NCI-H446 treated with DMSO at 0.1 percent for 48 hours (cell line): ENCODE results near the gene USP40.

Experiments used
- DNase-seq: peaks from one replicate; lab custom pipeline; 2025; lab: John Stamatoyannopoulos, UW

USP40 gene

GRCh38 chr2:233497692-233498091 is 68.9 kb downstream of the USP40 start:
- no peak for DNase-seq

GRCh38 chr2:233495503-233496496 is 70.8 kb downstream of the USP40 start:
- DNase-seq, result no peak

DNA sequence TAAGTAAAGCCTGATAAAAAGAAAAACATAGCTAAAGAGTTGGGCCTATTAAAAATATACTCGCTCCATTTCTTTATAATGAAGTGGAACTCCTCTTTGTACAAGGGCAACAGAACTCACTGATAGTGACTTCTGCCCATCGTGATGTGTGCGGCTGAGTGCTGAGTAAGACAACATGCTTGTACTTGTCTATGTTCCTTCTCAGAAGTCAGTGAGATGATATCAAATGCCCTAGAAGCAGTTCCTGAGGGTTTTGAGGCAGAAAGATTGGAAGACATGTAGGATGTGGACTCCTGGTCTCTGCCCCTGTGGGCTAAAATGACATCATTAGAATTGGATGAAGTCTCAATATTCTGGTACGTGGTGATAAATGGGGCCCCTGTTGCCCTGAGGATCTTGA is 73.8 kb downstream of the USP40 start:
- no peak for DNase-seq

GRCh38 chr2:233492078-233492477 is 74.5 kb downstream of the USP40 start:
- no peak for DNase-seq

DNA sequence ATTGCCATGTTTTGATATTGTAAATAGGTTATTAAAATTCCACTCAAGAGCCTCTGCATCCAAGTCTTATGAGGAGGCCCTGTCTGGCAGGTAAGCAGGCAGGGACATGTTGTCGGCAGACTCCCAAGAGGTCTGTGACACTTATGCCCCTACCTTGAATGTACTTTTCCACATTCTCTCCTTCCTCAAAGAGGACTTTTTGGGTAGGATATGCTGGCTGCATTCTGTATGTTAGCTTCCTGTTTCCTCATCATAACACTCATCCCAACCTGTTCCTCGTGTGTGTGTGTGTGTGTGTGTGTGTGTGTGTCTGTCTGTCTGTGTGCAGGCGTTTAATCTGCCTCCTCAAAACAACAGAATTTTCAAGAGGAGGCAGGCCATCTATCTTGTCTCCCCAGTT is 75.3 kb downstream of the USP40 start:
- DNase-seq, result no peak

DNA sequence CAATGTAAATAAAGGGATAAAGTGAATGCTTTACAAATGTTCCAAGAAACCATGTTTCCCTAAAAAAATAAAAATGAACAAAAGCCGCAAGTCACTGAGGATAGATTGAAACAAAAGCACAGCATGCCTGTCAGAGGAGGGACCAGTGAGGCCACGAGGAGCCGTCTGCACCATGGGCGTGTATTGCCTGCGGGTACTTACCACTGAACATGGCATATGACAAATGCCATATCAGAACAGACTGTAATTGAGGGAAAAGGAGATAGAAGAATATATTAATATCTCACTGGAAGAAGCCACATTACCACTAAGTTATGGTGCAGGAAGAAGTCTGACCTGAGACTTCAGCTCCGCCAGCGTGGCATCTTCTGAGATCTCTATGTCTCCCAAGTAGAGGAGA is 75.8 kb downstream of the USP40 start:
- DNase-seq, result no peak

- DNase-seq, result no peak
These were observed 76.9 kb downstream of the USP40 start for GRCh38 chr2:233489666-233490065.

GRCh38 chr2:233489143-233489542 is 77.4 kb downstream of the USP40 start:
- no peak for DNase-seq

- no peak for DNase-seq
These were observed 78.7 kb downstream of the USP40 start for GRCh38 chr2:233487748-233488345.

DNA sequence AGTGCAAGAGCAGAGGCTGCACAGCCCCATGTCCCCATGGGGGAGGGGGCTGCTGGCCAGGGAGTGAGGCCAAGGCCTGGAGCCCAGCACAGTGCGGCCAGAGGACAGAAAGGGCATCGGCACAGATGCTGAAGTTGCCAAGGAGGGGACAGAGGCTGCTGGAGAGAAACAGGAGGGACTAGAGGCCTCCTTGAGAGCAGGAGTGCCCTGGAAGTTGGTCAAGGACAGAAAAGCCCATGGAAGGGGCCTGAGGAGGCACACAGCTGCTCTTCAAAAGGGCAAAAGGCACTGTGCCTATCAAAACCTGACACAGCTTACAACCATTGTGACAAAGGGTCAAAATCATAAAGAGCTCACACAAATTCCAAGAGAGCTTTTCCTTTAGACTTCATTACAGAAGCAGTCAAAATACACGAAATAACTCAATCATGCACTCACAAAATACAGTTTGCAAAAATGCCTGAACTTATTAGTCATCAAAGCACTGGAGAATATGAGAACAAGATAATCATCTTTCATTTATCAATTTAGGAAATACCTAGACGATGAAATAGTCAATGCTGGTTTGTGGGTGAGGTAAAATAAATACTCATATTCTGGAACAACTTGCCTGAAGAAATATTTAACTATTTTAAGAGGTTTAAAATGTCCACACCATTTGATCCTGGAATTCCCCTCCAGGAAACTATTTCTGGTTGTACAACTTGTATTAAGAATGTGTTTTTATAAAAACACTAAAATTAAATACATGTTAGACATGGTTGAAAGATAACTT is 79.6 kb downstream of the USP40 start:
- DNase-seq, result no peak

- DNase-seq, result no peak
These were observed 80.2 kb downstream of the USP40 start for GRCh38 chr2:233486357-233486756.

GRCh38 chr2:233485726-233486125 is 80.9 kb downstream of the USP40 start:
- DNase-seq, result no peak

DNA sequence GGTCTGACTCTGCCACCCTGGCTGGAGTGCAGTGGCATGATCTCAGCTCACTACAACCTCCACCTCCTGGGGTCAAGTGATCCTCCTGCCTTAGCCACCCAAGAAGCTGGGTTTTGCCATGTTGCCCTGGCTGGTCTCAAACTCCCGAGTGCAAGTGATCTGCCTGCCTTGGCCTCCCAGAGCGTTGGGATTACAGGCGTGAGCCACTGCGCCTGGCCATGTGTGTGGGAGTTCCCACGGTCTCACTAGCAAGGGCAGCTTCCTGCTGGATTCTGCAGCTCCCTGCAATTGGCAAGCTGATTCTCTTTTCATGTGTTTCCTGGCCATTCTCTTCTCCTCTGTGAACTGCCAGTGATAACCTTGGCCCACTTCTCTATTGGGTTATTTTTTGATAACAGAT is 84.0 kb downstream of the USP40 start:
- no peak for DNase-seq

- DNase-seq, result no peak
These were observed 85.0 kb downstream of the USP40 start for GRCh38 chr2:233481368-233482142.

DNA sequence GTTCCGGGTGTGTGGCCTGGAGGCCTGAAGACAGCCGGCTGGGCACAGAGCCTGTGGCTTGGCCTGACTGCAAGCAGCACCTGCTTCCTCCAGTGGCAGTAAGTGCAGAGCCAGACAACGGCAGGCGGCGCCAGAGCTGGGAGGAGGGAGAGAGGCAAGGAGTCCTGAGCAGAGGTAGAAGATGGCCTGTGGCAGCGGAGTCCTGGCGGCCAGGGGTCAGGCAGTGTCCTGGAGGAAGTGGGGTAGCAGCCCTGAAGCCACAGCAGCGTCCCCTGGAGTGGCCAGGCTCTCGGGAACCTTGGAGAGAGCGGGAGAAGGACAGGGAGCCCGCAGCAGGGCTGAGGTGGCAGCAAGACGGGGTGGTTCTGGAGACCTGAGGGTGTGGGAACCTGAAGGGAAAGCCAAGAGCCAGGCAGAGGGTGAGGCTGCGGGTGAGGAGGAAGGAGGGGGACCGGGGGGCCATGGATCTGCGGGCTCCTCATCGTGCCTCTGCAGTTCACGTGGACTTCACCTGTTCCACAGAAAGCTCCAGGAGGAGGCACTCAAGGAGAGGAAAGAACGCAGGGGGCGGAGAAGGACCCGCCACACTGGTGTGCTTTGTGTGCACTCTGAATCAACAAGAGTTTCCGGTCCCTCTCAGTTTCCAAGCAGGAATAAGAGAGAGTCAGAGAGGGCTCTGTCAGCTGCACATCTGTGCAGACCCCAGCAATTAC is 85.9 kb downstream of the USP40 start:
- DNase-seq, result no peak

GRCh38 chr2:233479616-233480489 is 86.7 kb downstream of the USP40 start:
- no peak for DNase-seq

DNA sequence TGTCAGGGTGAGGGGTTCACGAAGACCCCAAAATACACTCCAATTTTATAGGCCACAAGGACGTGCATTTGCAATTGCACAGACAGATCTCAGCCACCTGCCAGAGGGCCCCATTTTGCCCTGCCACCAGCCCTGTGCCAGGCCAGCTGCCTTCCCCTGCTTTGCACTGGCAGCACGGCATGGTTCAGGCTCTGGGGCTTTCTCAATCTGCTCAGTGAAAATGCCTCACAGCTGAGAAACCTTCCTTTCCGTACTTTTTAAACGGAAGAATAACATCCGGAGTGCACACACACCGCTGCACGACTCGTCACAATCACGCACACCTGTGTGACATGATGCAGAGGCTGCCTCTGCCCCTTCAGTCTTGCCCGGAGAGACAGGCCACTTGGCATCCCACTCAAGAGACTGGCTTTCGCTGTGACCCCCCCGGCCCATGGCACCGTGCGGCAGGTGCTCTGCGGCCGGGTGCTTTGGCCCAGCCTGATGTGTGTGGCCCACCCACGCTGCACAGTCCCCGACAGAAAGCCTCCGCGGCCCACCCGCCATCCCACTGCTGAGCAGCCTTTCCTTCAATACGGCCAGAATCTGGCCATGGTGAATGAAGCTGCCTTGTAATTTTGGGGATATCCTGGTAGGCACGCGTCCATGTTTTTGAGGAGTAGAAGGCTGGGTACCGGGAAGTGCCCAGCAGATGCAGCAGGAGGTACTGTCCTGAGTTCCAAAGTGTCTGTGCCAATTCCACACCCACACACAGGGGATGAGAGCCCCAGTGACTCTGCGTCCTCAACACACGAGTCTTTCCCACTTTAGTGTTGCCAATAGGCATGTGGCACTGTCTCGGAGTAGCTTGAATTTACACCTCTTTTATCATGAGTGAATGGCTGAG is 88.8 kb downstream of the USP40 start:
- no peak for DNase-seq

DNA sequence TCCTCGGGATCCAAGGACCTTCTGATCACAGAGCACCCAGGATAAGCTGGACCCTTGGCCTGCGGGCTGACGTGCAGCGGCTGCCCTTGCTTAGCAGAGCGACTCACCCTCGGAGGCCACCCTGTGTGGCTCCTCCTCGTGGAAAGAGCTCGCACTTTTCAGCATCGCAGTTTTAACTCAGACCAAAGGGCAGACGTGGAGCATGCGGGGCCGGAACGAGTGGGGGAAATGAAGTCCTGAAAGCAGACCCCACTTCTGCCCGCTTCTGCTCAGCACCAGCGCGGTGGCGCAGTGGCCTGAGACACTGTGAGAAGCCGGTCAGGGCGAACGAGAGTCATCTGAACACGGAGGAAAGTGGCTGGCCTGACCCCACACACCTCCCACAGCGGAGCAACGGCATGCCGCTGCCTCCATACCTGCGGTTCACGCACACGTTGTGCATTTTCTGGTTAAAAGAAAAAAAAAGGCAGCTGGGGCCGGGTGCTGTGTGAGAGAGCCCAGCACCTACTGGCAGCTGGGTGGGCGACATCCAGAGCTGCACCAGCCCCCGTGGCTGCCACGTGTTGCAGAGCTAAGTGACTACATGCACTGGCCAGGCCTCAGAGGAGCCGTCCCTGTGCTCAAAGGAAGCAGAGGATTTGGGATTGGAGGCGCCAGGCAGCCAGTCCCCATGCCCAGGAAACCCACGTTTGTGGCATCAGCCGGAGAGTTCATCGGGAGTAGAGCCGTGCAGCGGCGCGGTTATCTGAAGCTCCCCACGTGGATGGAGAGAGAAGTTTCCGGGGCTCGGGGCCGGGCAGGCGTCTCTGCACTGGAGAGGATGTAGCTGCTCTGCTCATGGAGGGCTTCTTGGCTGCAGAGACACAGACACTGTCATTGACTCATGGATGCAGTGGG is 89.7 kb downstream of the USP40 start:
- no peak for DNase-seq
